Prostate gland (tissue), 2 donors: ENCODE measurements around the gene CD1E. TPM values are rescaled to one million over a fixed set of nuclear protein-coding genes. Genes with fewer than 3 reads are reported as not detected.

ENCODE experiments used
- DNase-seq: peaks from one replicate; pipeline ENCODE4 v3.0.0-alpha.2; 2019; ENCODE audit warnings: low spot score
- H3K27ac ChIP-seq, 2 donors: fragments of 200-600 bp; sonication (generic); 2 replicates each; pipeline ENCODE4 v1.5.1; 2017 to 2019
- H3K27me3 ChIP-seq: fragments of 200-600 bp; sonication (generic); replicated peaks from 2 replicates; pipeline ENCODE4 v1.5.1; 2019; ENCODE audit not compliant: insufficient read depth
- H3K36me3 ChIP-seq, 2 donors: fragments of 200-600 bp; sonication (generic); 1 replicate in 1 of 2; 2 replicates in 1 of 2; pipeline versions ENCODE4 v1.5.1 to v1.8.1; 2017 to 2019
- H3K4me1 ChIP-seq: fragments of 200-600 bp; sonication (generic); replicated peaks from 2 replicates; pipeline ENCODE4 v1.5.1; 2019
- H3K4me3 ChIP-seq, 2 donors: fragments of 200-600 bp; sonication (generic); 2 replicates each; pipeline ENCODE4 v1.5.1; 2017 to 2019
- H3K9me3 ChIP-seq: fragments of 200-600 bp; sonication (generic); 2 replicates; pipeline ENCODE4 v1.5.1; 2017
- CTCF ChIP-seq, 4 experiments: fragments of 200-600 bp in 2 of 4; fragments of 450-650 bp in 2 of 4; sonication (generic) in 2 of 4; IDR thresholded peaks; 1 replicate in 3 of 4; 2 replicates in 1 of 4; pipeline ENCODE4 v1.5.1; 2016 to 2019; ENCODE audit warnings: antibody characterized with exemption in 4 of 4, mild to moderate bottlenecking in 2 of 4, moderate library complexity in 2 of 4
- POLR2A ChIP-seq: fragments of 450-650 bp; IDR thresholded peaks from one replicate; pipeline ENCODE4 v1.6.1; 2016; ENCODE audit warnings: antibody characterized with exemption, mild to moderate bottlenecking
- POLR2AphosphoS5 ChIP-seq: sonication (generic); formaldehyde crosslinking; IDR thresholded peaks from one replicate; pipeline ENCODE4 v1.6.1; 2017; ENCODE audit warnings: antibody characterized with exemption
- WGBS: methylation state at CpG from one replicate; pipeline ENCODE4 v1.1.5; 2018; 5-methylcytosine and 5-hydroxymethylcytosine counted together
- intact Hi-C: fragments of 100-400 bp; cut with DNase I; formaldehyde crosslinking; loops from one replicate; pipeline ENCODE4 v1.14.2; 2022
- total RNA-seq, 2 donors: library from RNA; depleted of rRNA; stranded (reverse); fragments of >200 nt; gene quantifications; one replicate each; pipeline ENCODE4 v1.1.0, GENCODE V29; 2016

Gene CD1E
- total RNA-seq, 2 donors from 2014 or later = 0.23 to 1.2 TPM

- intact Hi-C loops = no loop called here
- WGBS = 86% methylated on average over 5 of the region's 5 CpGs
- no peak within 1 kb of the TSS for H3K27ac ChIP-seq
- H3K9me3 ChIP-seq = no peaks in the 10 kb centered on the region
- H3K36me3 ChIP-seq = no peaks in the 10 kb centered on the region
- TF ChIP-seq POLR2AphosphoS5 (no peak), CTCF (IDR thresholded peaks at IDR 0.05) (no peak), POLR2A (no peak)
- DNase-seq = no peak
- no peak within 1 kb of the TSS for H3K4me3 ChIP-seq
- no peaks in the 10 kb centered on the region for H3K4me1 ChIP-seq
- H3K27me3 ChIP-seq = no peaks in the 10 kb centered on the region
Observed at GRCh38 chr1:158398818-158399514, 45.3 kb downstream of the CD1E start, which contains the start of gene OR10T2. Gene OR10T2, minus strand, starts transcription at chr1:158399466. Its CDS starts 0 bp downstream, at chr1:158399466.

GRCh38 chr1:158400871-158401270, 47.2 kb downstream of the CD1E start:
- no peaks in the 10 kb centered on the region for H3K4me1 ChIP-seq
- no peaks in the 10 kb centered on the region for H3K36me3 ChIP-seq
- intact Hi-C loops = no loop called here
- no peaks in the 10 kb centered on the region for H3K9me3 ChIP-seq
- TF ChIP-seq CTCF (IDR thresholded peaks at IDR 0.05) (no peak), POLR2AphosphoS5 (no peak), POLR2A (no peak)
- no peaks in the 10 kb centered on the region for H3K27me3 ChIP-seq
- no peak overlapping the region for H3K27ac ChIP-seq
- DNase-seq = no peak
- WGBS = 67% methylated on average over 3 of the region's 3 CpGs
- H3K4me3 ChIP-seq = no peak overlapping the region

- H3K36me3 ChIP-seq = no peaks in the 10 kb centered on the region
- no peak for DNase-seq
- H3K4me1 ChIP-seq = no peaks in the 10 kb centered on the region
- H3K9me3 ChIP-seq = no peaks in the 10 kb centered on the region
- H3K27me3 ChIP-seq = no peaks in the 10 kb centered on the region
- H3K4me3 ChIP-seq = no peak overlapping the region
- intact Hi-C loops = no loop called here
- WGBS = 85% methylated on average over 5 of the region's 5 CpGs
- no peak overlapping the region for H3K27ac ChIP-seq
- TF ChIP-seq POLR2A (no peak), POLR2AphosphoS5 (no peak), CTCF (IDR thresholded peaks at IDR 0.05) (no peak)
Observed at GRCh38 chr1:158407092-158407491, 53.4 kb downstream of the CD1E start.

Other genes starting within 250 kb of the CD1E start
- gene CD1D, start 173.0 kb upstream of the CD1E start, total RNA-seq = 1 to 10 TPM; 1.3 to 3.1 TPM
- not detected for gene CD1A, start 99.5 kb upstream of the CD1E start, total RNA-seq
- gene CD1C, start 64.0 kb upstream of the CD1E start, total RNA-seq = under 1 TPM in 1 of 2 donors, not detected in 1; 0.80 TPM
- not detected for gene CD1B, start 22.4 kb upstream of the CD1E start, total RNA-seq
- gene OR10T2, start 45.6 kb downstream of the CD1E start, total RNA-seq = not detected
- gene OR10K2, start 72.3 kb downstream of the CD1E start, total RNA-seq = not detected
- not detected for gene OR10K1, start 107.9 kb downstream of the CD1E start, total RNA-seq
- not detected for gene OR10R2, start 118.3 kb downstream of the CD1E start, total RNA-seq
- gene OR6Y1, start 200.5 kb downstream of the CD1E start, total RNA-seq = not detected
- gene OR6P1, start 216.7 kb downstream of the CD1E start, total RNA-seq = not detected
- gene OR10X1, start 226.0 kb downstream of the CD1E start, total RNA-seq = not detected